Gastroesophageal sphincter (tissue), 3 donors: ENCODE data around the gene COPZ1.

Experiments
- POLR2AphosphoS5 ChIP-seq: sonication (generic); formaldehyde crosslinking; IDR thresholded peaks from one replicate; pipeline ENCODE4 v1.6.1; 2017; ENCODE audit warnings: antibody characterized with exemption
- TF ChIP-seq, protein P1 (sequence below), 4 experiments: fragments of 200-600 bp in 2 of 4; fragments of 450-650 bp in 2 of 4; sonication (generic) in 1 of 4; IDR thresholded peaks; one replicate each; pipeline ENCODE4 v1.5.1; 2017 to 2019; ENCODE audit warnings: antibody characterized with exemption in 4 of 4, mild to moderate bottlenecking in 2 of 4, moderate library complexity in 2 of 4

DNA sequence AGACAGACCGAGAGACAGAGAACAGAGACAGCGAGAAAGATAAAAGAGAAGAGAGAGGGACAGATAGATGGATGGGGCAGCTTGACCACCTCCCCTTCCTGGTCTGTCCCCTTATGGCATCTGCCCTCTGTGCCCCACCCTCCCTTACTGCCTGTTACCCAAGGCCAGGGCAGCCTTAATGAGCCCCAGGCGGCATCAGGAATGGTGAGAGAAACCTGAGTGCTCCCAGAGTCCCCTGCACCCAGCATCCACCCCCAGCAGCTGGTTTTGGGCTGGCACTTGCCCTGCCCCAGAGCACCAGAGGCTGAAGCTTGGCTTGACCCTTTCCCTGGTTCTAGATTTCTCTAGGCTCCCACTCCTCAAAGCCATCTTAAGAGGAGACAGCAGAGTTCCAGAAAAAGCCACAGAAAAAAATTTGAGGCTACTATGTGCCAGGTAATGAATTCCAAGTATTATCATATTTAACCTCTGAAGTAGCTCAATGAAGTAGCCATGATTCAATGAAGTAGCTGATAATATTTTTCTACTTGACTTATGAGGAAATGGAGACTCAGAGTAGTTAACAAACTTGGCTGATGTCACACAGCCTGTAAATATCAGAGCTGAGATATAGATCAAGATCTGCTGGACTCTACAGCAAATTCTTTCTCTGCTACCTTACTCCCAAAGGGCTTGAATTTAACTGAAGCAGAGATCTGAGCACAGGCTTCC, 61.6 kb downstream of the COPZ1 start:
- TF ChIP-seq, protein P1, sequence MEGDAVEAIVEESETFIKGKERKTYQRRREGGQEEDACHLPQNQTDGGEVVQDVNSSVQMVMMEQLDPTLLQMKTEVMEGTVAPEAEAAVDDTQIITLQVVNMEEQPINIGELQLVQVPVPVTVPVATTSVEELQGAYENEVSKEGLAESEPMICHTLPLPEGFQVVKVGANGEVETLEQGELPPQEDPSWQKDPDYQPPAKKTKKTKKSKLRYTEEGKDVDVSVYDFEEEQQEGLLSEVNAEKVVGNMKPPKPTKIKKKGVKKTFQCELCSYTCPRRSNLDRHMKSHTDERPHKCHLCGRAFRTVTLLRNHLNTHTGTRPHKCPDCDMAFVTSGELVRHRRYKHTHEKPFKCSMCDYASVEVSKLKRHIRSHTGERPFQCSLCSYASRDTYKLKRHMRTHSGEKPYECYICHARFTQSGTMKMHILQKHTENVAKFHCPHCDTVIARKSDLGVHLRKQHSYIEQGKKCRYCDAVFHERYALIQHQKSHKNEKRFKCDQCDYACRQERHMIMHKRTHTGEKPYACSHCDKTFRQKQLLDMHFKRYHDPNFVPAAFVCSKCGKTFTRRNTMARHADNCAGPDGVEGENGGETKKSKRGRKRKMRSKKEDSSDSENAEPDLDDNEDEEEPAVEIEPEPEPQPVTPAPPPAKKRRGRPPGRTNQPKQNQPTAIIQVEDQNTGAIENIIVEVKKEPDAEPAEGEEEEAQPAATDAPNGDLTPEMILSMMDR (IDR thresholded peaks at IDR 0.05) = no peak
- TF ChIP-seq POLR2AphosphoS5 = no peak
